Occipital lobe (tissue), 2 donors: Measurements from ENCODE around the gene NRIP1. TPM values are rescaled to one million over a fixed set of nuclear protein-coding genes. Genes with fewer than 3 reads are reported as not detected.

Experiments used
- DNase-seq: peaks from one replicate; lab custom pipeline; 2025; lab: John Stamatoyannopoulos, UW
- total RNA-seq: library from RNA; depleted of rRNA; stranded (reverse); fragments of >200 nt; gene quantifications from one replicate; pipeline ENCODE4 v1.2.3, GENCODE V29; 2014

NRIP1 gene
- total RNA-seq = 76.6 TPM

- DNase-seq = peak; percentile 85
These were observed at the start of gene NRIP1 for GRCh38 chr21:15064576-15065391. Gene NRIP1, minus strand, starts transcription at chr21:15065000. Its CDS starts 96,808 bp downstream, at chr21:14968192.

GRCh38 chr21:15112858-15113257, 48.1 kb upstream of the NRIP1 start:
- DNase-seq = no peak

- no peak for DNase-seq
These were observed 44.0 kb upstream of the NRIP1 start for GRCh38 chr21:15108801-15109200.

- no peak for DNase-seq
These were observed 39.7 kb upstream of the NRIP1 start for GRCh38 chr21:15104470-15104869.

- DNase-seq = no peak
These were observed 34.1 kb upstream of the NRIP1 start for GRCh38 chr21:15098908-15099307.

- no peak for DNase-seq
These were observed 33.4 kb upstream of the NRIP1 start for GRCh38 chr21:15098181-15098580.

GRCh38 chr21:15097580-15097979, 32.8 kb upstream of the NRIP1 start:
- DNase-seq = no peak

- DNase-seq = no peak
These were observed 31.3 kb upstream of the NRIP1 start for GRCh38 chr21:15096146-15096545.

GRCh38 chr21:15095326-15095725, 30.5 kb upstream of the NRIP1 start:
- DNase-seq = no peak

- DNase-seq = no peak
These were observed 29.9 kb upstream of the NRIP1 start for GRCh38 chr21:15094706-15095105.

GRCh38 chr21:15093216-15093615, 28.4 kb upstream of the NRIP1 start:
- DNase-seq = no peak

- no peak for DNase-seq
These were observed 27.9 kb upstream of the NRIP1 start for GRCh38 chr21:15092745-15093144.

- no peak for DNase-seq
These were observed 25.6 kb upstream of the NRIP1 start for GRCh38 chr21:15090390-15090789.

- no peak for DNase-seq
These were observed 23.7 kb upstream of the NRIP1 start for GRCh38 chr21:15088488-15088887.

- DNase-seq = no peak
These were observed 19.9 kb upstream of the NRIP1 start for GRCh38 chr21:15084668-15085067.

GRCh38 chr21:15080526-15080925, 15.7 kb upstream of the NRIP1 start:
- DNase-seq = no peak

- no peak for DNase-seq
These were observed 14.5 kb upstream of the NRIP1 start for GRCh38 chr21:15079269-15079668.

GRCh38 chr21:15078180-15078579, 13.4 kb upstream of the NRIP1 start:
- no peak for DNase-seq

- DNase-seq = no peak
These were observed 12.8 kb upstream of the NRIP1 start for GRCh38 chr21:15077529-15078145.

- DNase-seq = no peak
These were observed 11.9 kb upstream of the NRIP1 start for GRCh38 chr21:15076730-15077129.

GRCh38 chr21:15071009-15071408, 6.2 kb upstream of the NRIP1 start:
- DNase-seq = no peak

GRCh38 chr21:15066123-15066575, 1.3 kb upstream of the NRIP1 start:
- DNase-seq = no peak
